SKM-1 treated with dmso at 0.1 percent for 144 hours (cell line): ENCODE measurements around the gene WIPI1.
A peak's percentile ranks its signal among the peaks of the same experiment; 100 is the strongest.
"Not testable (repeated sequence)": the region's sequence is repeated elsewhere in the genome, so short reads cannot be mapped to it uniquely, and the experiment has no call there.

Source experiments
- DNase-seq: peaks from one replicate; lab custom pipeline; 2025; ENCODE audit not compliant: unreplicated experiment; lab: John Stamatoyannopoulos, UW

WIPI1 gene, protein sequence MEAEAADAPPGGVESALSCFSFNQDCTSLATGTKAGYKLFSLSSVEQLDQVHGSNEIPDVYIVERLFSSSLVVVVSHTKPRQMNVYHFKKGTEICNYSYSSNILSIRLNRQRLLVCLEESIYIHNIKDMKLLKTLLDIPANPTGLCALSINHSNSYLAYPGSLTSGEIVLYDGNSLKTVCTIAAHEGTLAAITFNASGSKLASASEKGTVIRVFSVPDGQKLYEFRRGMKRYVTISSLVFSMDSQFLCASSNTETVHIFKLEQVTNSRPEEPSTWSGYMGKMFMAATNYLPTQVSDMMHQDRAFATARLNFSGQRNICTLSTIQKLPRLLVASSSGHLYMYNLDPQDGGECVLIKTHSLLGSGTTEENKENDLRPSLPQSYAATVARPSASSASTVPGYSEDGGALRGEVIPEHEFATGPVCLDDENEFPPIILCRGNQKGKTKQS

DNA sequence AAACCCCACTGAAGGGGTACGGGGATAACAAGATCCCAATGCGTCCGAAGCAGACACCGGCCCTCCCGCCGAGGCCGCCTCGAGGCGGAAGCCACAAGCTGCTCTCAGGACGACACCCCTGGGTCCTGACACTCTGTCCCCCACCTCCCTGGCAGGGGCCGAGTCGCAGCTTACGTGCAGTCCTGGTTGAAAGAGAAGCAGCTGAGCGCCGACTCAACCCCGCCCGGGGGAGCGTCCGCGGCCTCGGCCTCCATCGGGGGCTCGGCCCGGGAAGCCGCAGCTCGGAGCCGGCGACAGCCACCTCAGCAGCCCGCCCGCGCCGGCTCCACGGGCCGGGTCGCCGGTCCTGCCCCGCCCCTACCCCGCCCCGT lies at the start of gene WIPI1:
TSS of gene WIPI1 (minus strand) at position 329 of the 371 bp plus-strand sequence. CDS start at position 254, 75 bp downstream.
- DNase-seq = no peak

DNA sequence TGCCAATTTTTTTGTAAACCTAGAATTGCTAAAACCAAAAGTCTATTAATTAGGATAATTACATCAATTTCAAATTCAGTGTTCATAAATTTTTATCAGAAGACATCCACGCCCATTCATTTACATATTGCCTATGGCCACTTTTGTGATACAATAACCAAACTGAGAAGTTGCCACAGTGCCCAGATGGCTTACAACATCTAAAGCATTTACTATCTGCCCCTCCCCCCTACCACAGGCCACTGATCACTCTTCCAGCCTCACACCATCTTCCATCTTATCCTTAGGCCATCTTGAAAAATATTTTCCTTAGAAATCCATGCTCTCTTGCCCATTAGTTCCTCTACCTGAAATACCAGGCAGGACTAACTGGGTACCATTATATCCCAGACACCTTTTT lies 48.7 kb upstream of the WIPI1 start:
- DNase-seq = no peak

DNA sequence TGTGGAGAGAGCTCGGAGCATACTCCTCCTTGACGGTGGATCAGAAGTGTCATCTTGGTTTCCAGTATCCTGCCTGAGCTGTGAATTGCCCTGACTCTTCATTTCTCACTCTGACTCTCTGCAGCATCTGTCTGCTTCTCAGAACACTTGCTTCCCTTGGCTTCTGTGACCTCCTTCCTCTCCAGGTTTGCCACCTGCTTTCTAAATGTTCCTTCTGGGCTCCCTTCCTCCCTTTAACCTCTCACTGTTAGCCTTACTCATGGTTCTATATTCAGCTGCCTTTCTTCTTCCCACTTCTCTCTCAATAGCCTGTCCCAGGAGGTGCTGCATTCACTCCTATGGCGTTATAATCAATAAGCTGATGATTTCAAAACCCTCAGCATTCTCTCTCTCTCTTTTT lies 43.8 kb upstream of the WIPI1 start:
- DNase-seq = no peak

DNA sequence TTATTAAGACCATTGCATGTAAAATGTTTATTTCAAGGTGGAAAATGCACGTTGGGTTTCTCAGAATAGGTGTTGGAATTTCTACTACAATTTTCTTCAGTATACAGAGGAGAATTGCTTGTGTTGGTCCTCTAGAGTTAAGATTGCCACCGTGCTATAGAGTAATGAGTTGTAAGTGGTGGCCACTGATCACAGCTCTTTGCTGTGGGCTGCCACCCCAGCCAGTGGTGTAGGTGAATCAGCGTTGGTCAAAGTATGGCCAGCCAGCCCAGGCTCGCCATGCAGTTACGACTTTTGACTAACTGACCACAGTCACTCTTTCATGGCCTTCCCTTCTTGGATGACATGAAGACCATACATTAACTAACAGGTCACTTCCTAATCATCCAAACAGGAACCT lies 42.3 kb upstream of the WIPI1 start:
- DNase-seq = no peak

DNA sequence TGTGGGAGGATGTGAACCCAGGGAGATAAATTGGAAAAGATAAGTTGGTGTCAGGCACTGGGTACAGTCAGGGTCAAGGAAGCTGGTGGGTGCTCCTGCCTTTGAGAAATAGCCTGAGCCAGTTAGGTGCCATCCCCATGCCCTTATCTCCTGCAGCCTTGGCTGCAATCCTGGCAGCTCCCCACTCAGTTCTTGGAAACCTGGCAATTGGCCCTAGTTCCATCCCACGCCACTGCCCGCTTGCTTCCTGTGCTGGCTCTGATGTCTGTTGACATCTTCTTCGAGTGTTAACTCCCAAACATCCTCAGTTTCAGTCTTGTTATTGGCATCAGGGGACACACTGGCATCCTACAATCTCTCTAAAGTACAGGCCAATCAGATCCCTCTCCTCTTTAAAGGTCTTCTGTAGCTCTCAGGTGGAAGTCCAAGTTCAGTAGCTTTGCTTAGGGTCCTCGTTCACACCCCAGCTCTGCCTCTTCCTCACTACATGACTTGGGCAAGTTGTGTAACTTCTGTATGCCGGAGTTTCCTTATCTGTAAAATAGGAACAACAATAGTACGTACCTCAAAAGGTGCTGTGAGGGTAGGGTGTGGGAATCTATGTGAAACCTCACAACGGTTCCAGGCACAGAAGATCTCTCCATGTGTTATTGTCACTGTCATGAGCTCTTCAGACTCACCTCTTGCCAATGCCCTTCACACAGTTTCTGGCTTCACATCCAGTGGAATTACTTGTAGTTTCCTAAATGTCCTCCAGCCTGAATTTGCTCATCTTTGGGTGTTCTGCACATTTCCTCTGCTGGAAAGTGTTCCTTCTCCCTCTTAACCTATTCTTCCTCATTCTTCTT lies 41.4 kb upstream of the WIPI1 start:
- DNase-seq = peak; percentile 22

DNA sequence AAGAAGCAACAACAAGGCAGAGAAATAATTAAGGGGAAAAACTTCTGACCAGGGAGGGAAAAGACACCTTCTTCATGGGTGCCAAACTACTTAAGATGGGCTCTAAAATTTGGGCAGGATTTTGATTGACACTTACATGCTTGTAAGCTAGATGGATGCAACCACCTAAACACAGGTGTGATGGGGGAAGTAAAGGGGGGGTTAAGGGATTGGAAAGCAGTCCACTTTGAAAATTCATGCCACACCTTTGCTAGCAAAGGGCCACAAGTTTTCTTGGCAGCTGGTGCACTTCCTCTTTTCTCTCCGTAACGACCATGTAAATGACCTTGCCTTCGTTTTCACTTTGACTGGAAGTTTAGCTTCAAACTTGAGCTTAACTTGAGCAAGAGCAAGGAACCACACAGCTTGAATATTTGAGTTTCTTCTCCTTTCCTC lies 40.6 kb upstream of the WIPI1 start:
- DNase-seq = peak; percentile 91

DNA sequence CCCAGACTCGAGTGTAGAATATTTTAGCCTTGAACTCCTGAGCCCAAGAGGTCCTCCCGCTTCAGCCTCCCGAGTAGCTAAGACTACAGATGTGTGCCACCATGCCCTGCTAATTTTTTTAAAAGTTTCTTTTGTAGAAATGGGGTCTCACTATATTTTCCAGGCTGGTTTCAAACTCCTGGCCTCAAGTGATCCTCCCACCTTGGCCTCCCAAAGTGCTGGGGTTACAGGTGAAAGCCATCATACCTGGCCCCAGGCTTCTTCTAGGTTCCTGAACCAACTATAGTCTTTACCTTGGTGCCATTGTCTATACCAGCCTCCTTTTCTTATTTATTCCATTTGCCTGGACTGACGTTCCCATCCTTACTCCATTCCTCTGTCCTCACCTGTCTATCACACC lies 37.8 kb upstream of the WIPI1 start:
- DNase-seq = no peak

DNA sequence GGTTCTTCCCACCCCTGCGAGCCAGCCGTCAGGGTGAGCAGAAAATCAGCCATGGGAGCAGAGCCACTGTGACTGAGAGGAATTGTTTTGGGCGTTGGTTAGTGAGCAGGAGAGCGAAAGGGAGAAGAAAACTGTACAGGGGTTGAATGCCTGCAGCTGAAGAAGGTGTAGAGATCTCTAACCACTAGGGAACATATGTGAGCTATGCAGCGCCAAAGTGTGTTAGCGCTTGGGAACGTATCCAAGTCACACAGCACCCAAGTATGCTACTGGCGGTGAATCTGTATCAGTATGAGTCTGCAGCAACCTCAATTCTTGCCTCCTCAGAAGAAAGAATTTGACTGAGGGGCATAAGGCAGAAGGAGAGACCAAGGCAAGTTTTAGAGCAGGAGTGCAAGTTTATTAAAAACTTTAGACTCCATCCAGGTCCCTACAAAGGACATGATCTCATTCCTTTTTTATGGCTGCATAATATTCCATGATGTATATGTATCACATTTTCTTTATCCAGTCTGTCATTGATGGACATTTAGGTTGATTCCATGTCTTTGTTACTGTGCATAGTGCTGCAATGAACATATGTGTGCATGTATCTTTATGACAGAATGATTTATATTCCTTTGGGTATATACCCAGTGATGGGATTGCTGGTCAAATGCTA lies 35.2 kb upstream of the WIPI1 start:
- DNase-seq = not testable (repeated sequence)

DNA sequence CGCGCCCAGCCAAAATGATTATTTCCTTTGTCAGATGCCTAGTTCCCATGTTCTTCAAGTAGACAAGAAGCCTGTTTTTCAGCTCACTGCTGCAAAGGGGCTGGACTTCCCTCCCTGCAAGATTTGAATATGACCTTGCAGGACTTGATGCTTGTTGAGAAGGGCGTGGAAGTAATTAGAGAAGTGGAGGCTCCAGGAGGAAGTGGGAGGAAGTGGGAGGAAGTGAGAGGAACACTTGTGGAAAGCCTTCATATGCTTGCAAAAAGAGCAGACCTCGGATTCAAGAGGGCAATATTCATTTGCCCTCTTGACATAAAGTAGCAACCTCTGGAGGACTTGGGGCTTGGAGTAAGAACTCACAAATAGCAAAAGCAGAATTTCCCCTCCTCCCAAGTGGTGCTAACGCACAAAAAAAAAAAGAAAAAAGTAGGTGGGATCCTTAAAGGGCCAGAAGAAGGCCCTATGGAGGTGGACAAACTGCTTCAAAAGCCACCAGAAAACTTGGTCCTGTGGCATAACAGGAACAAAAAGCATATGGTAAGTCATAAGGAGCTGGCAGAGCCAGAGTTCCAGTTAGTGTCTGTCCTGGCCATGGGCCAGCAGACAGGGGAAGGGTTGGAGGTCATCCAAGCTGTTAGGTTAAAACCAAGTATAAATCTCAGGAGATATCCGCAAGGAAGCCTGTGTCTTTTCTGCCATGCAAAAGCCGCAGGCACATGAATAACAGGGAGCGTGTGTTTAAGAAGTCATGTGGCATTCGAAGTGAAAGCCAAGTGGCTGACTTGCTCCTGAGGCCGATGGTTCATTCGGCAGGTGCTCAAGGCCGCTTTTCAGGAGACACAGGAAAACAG lies 34.3 kb upstream of the WIPI1 start:
- peak; percentile 94 for DNase-seq

DNA sequence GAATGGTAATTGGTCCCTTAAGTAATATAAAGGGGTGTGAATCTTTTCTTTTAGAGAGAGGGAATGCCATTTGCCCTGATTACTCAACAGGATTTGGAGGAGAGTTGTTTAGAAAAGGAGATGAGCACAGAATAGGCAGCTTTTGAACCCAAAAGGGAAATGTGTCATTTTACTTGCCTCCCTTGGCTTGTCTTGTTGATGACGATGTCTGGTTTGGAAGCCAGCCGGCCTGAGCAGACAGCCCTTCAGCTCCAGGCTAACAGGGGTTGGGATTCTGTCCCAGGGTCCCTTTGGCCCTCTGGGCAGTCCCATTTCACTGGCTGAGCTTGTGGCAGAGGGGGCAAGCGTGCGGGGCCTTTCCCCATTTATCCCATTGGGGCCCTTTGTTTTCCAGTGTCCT lies 32.6 kb upstream of the WIPI1 start:
- DNase-seq = no peak

DNA sequence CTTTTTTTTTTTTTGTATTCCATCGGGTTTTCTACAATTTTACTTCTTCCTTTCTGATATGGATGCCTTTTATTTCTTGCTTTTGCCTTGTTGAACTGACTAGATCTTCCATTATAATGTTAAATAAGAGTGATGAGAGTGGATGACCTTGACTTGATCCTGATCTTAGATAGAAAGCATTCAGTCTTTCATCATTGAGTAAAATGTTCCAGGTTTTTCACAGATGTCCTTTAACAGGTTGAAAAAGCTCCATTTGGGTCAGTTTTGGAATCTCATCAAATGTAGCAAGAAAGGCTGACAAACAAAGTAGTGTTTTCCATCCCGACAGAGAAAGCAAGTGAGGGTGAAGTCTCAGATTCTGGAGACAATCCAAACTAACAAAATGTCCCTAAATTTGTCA lies 27.2 kb upstream of the WIPI1 start:
- no peak for DNase-seq

DNA sequence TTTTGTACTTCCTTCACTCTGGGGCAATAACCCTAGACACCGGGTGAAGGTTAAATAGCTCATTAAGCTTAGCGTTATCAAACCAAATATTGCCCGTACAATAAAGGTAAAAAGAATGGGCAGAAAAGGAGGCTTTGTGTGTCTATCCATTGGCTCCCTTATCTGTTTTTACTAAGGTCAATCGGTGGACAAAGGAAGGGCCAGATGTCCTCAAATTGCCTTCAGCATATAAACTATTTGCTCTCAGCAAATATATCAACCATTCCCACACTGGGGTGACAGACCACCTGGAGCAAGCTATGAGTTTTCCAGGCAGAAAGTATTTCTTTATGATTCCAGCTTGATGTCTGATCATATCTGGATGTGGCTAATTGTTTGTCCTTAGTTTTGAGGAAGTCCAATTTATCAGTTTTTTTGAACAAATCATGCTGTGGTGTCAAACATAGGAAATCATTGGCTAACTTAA lies 25.3 kb upstream of the WIPI1 start:
- DNase-seq = no peak

DNA sequence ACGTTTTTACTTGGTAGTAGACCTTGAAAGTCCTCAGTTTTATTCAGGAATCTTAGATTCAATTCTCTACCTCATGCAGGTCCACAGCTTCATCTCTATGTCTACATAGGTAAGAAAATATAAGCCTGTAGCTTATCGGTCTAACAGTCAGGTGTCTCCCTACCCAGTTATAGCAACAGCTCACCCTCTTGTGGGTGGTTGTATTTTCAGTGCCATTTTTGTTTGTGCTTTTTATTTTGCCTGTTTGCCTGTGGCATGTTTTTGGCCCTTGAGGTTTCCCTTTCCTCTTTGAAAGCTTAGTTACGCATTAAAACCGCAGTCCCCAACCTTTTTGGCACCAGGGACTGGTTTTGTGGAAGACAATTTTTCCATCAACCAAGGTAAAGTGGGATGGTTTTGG lies 23.6 kb upstream of the WIPI1 start:
- no peak for DNase-seq

DNA sequence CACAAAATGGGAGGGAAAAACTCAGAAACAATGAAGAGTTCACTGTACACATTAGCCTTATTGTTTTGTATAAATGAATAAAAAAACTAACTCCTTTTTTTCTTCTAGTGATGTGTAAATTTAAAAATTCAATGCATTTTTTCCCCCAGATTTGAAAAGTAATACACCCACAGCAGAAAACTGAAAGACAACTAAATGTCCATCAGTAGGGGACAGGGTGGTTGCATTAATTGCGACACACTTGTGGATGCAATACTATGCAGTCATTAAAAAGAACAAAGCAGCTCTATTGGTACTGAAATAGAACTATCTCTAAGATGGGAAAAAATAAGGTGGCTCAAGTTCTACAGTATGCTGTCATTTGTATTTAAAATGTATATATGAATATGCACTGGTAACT lies 13.7 kb upstream of the WIPI1 start:
- no peak for DNase-seq

DNA sequence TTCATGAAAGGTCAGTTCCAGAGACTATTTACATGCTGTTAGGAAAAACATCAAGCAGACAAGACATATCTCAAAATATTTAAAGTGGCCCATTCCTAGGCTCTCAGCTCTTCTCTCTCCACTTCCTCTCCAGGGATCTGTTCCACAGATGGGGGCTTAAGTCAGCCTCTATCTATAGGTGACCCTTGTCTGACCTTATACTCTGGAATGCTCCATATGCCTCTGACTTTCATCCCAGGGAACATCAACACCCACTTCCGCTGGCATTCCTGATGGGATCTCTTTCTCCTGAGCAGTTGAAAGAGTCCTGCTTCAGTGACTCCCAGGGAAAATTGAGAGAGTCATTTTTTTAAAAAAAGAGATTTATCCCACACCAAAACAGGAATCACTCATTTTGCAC lies 11.5 kb upstream of the WIPI1 start:
- no peak for DNase-seq

DNA sequence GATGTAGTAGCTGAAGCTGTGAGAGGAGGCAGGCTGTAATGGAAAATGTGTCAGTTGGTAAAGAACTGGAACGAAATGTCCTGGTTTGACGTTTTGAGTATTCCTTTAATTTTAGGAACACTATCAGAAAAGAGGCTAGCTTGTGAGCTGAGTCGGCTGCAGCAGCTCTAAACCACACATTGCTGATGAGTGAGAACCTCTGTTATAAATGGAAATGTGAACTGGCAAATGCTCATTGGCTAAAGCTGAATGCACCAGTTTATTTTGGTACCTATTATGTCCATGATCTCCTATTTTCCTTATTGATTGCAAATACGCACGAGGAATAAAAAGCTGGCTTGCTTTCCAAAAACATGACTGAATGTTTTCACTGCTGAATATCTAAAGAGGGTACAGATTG lies 11.0 kb upstream of the WIPI1 start:
- DNase-seq = no peak

DNA sequence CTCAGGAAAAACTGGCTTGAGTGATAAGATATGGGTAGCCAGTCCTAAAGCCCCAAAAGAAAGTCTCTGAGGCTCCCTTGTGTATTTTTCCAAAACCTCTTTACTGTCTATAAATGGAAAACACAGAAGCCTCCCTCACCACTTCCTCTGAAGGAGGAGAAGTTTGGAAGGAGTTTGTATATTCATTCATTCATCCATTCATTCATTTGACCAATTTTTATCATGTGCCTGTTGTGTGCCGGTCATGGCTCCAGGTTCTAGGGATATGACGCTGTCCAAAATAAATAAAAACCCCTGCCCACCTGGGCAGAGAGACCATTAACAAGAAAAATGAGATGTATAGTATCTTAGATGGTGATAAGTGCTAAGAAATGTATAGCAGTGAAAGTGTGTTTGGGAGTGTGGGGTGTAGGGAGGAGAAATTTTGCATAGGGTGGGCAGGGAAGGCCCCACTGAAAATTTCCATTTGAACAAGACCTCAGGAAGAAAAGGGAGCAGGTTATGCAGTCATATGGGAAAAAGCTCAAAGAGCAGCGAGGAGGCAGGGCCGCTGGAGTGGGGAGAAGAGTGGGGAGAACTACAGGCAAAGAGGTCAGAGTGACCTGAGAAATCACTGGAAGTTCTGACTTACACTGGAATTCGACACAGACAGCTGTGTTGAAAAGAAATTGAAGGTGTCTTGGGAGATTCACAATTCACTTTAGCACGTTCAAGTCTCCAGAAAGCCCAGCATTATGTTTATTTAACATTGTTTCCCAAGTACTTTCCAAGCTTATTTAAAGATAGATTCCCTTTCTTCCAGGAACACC lies 6.1 kb upstream of the WIPI1 start:
- DNase-seq = no peak

DNA sequence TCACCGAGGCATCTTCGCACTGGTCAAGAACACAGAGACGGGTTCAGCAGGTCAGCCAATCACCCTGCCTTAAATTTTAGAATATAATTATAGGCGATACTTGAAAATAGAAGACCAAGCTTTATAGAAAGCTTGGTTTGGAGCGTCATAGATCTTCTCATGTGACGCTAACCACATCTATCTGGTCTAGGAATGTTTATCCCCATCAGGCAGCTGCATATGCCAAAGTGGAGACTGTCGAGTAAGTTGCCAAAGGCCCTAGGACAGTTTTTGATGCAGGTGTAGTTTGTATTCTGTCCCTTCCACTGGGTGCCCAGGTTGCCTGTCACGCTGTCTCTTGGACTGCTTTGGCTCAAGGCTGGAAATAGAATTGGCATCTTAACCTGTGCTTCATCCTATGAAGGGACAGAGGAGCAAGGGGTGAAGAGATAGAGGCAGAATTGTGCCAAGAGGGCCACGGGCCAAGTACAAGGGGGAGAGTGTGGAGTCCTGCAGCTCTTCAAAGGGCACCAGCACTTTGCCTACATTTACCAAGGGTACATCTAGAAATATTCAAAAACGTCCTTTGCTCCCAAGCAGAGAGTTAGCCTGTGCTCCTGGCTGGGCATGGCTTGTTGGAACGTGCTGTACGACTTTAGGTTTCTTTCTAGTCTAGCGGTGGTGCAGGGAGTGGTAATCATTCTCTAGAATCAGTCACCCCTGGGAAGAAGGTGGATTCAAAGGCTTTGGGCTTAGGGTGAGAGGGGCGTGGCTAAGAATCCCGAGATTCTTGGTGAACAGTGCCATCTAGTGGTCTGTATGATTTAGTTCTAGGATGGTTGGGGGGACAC lies 5.3 kb upstream of the WIPI1 start:
- DNase-seq = peak; percentile 74

DNA sequence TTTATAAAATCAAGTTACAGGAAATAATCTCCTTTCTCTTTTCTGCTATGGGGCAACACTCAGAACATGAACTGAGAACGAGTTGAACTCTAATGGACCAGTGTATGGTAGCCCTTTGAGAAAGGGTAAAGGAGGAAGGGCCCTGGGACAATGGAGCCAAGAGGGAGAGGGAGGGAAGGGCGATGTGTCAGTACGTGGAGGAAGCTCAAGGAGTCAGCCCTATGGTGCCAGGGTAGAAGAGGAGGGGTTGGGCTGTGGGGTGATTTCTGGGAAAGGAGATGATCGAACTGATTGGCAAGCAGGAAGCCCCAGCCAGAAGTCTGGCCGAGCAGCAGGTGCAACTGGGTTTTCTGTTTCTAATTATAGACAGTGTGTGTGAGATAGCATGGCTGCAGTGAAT lies 4.3 kb upstream of the WIPI1 start:
- DNase-seq = no peak
